GM12892 (cell line): ENCODE data around the gene C12orf43.

Experiments
- POLR2A ChIP-seq: IDR thresholded peaks from 2 replicates; pipeline ENCODE4 v1.6.1; 2011; ENCODE audit warnings: low read depth, low read length, control low read depth
- POLR2AphosphoS5 ChIP-seq: IDR thresholded peaks from 2 replicates; pipeline ENCODE4 v1.6.1; 2011; ENCODE audit warnings: low read depth, low read length, control low read depth
- TAF1 ChIP-seq: IDR thresholded peaks from 2 replicates; pipeline ENCODE4 v1.6.1; 2011; ENCODE audit warnings: low read depth, mild to moderate bottlenecking, control low read depth, low read length, borderline replicate concordance

- TF ChIP-seq POLR2AphosphoS5: no peak
- TF ChIP-seq POLR2A: no peak
- TF ChIP-seq TAF1: no peak
These were observed 46.0 kb downstream of the C12orf43 start for GRCh38 chr12:120970310-120970709.
